H1 (cell line): Measurements from ENCODE around the gene ACSF3.
"Not testable (repeated sequence)": the region's sequence is repeated elsewhere in the genome, so short reads cannot be mapped to it uniquely, and the experiment has no call there.

Experiments
- ASH2L ChIP-seq: fragments of 200-600, 300-600 bp; sonication (generic); IDR thresholded peaks from one replicate; pipeline ENCODE4 v1.7.1; 2017; ENCODE audit warnings: low read length
- CTCF ChIP-seq, 3 experiments: IDR thresholded peaks; 1 replicate in 2 of 3; 2 replicates in 1 of 3; pipeline versions ENCODE4 v1.5.1 to v1.6.1; 2011; ENCODE audit warnings: low read length in 3 of 3, mild to moderate bottlenecking in 3 of 3, inconsistent platforms in 2 of 3, low read depth in 1 of 3, moderate library complexity in 1 of 3; ENCODE audit not compliant: insufficient read depth in 1 of 3; ENCODE audit errors: control extremely low read depth in 1 of 3
- EGR1 ChIP-seq: IDR thresholded peaks from 2 replicates; pipeline ENCODE4 v1.6.1; 2011; ENCODE audit warnings: low read depth, low read length, borderline replicate concordance
- JUND ChIP-seq: IDR thresholded peaks from 2 replicates; pipeline ENCODE4 v1.6.1; 2011; ENCODE audit warnings: mild to moderate bottlenecking, improper control_type of control experiment, low read length
- POLR2AphosphoS5 ChIP-seq: IDR thresholded peaks from 2 replicates; pipeline ENCODE4 v1.6.1; 2011; ENCODE audit warnings: low read depth, low read length
- TAF1 ChIP-seq: IDR thresholded peaks from 2 replicates; pipeline ENCODE4 v1.6.1; 2011; ENCODE audit warnings: mild to moderate bottlenecking, low read depth, low read length
- ZNF274 ChIP-seq: IDR thresholded peaks from 2 replicates; pipeline ENCODE4 v1.7.0; 2012; ENCODE audit warnings: low read length, borderline replicate concordance; ENCODE audit errors: extremely low read depth

GRCh38 chr16:89186593-89187031 is 93.0 kb downstream of the ACSF3 start:
- not testable (repeated sequence) for TF ChIP-seq POLR2AphosphoS5; CTCF (IDR thresholded peaks at IDR 0.05; ENCODE audit: control extremely low read depth in 1 of 3, insufficient read depth in 1 of 3, low read depth in 1 of 3, low read length in 3 of 3); JUND; TAF1; ZNF274; ASH2L; EGR1
